Measurements from ENCODE around the gene LMNTD2.

The LMNTD2 gene

DNA sequence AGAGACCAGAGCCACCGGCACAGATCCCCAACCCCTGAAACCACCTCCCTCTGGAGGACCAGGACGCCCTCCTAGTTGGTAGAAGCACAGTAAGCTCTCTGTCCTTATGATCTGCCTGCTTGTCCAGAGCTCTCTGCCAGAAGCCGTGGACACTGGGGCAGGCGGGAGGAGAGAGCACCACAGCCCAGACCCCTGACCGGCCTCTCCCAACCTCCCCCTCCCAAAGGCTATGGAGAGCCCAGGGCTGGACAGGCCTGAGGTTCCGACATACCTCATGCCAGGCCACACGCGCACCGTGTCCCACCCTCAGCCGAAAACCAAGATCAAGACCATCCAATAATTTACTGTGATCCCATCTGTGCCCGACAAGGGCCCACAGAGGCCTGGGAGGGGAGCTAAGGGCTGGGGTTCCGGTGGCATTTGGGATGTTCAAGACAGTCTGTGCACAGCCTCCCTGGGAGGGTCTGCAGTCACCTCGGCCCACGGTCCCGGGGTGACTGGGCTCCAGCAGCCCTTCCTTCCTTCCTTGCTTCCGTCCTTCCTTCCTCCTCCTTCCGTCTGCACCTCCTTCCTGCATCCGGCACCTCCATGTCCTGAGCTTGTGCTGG lies 28.5 kb downstream of the LMNTD2 start:
- POLR2A ChIA-PET, result interaction anchor here (1.1 kb wide), 1 partner anchor 25 kb away, joined by 4 read pairs; the partner anchor contains the start of gene RNH1
- CTCF ChIA-PET, result no interaction called here
- DNase-seq (ENCODE audit: extremely low spot score), result no peak
- TF ChIP-seq LEF1 (IDR thresholded peaks at IDR 0.05; ENCODE audit: borderline replicate concordance) (no peak), FOXM1 (IDR thresholded peaks at IDR 0.05; ENCODE audit: borderline replicate concordance) (no peak), FOXK2 (IDR thresholded peaks at IDR 0.05) (no peak), HDGF (IDR thresholded peaks at IDR 0.05; ENCODE audit: borderline replicate concordance) (no peak), ARNT (IDR thresholded peaks at IDR 0.05) (no peak), NFRKB (IDR thresholded peaks at IDR 0.05) (no peak), SUZ12 (IDR thresholded peaks at IDR 0.05) (no peak), L3MBTL2 (conservative IDR thresholded peaks at IDR 0.05) (no peak), ZNF384 (IDR thresholded peaks at IDR 0.05) (no peak), FOXA1 (IDR thresholded peaks at IDR 0.05) (no peak), TARDBP (IDR thresholded peaks at IDR 0.05) (no peak), ELF4 (IDR thresholded peaks at IDR 0.05) (no peak)
- TF ChIP-seq, protein P1, sequence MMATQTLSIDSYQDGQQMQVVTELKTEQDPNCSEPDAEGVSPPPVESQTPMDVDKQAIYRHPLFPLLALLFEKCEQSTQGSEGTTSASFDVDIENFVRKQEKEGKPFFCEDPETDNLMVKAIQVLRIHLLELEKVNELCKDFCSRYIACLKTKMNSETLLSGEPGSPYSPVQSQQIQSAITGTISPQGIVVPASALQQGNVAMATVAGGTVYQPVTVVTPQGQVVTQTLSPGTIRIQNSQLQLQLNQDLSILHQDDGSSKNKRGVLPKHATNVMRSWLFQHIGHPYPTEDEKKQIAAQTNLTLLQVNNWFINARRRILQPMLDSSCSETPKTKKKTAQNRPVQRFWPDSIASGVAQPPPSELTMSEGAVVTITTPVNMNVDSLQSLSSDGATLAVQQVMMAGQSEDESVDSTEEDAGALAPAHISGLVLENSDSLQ (IDR thresholded peaks at IDR 0.05), result no peak

DNA sequence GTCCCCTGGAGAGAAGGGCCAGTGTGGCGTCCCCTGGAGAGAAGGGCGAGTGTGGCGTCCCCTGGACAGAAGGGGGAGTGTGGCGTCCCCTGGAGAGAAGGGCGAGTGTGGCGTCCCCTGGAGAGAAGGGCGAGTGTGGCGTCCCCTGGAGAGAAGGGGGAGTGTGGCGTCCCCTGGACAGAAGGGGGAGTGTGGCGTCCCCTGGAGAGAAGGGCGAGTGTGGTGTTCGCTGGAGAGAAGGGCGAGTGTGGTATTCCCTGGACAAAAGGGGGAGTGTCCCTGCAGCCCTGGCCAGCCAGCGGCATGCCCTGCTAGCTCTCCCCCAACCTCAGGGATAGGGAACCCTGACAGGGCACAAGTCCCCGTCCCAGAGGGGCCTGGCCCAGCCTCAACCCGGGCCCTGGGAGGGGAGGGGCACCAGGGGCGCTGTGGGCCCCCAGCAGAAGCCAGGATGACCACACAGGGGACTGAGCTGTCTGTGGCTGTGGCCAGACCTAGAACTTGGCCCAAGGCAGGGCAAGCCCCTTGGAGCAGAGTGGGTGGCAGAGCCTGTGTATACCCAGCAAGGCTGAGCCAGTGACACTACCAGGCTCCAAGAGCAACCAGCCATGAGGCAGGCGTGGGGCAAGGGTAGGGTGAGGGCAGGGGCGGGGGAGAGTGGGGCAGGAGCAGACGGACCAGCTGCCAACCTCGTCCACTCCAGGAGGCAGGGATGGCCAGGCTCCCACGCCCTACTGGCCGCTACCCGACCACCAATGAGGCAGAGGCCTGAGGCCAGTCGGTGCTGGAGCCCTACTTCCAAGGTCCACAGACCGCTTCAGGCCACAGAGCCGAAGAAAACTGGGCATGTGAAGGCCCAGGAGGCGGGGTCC lies 29.3 kb downstream of the LMNTD2 start:
- DNase-seq (ENCODE audit: extremely low spot score), result no peak
- ChIA-PET CTCF (no interaction called here), POLR2A (no interaction called here)
- TF ChIP-seq SUZ12 (IDR thresholded peaks at IDR 0.05), result no peak
- no peak for TF ChIP-seq TARDBP (IDR thresholded peaks at IDR 0.05)

DNA sequence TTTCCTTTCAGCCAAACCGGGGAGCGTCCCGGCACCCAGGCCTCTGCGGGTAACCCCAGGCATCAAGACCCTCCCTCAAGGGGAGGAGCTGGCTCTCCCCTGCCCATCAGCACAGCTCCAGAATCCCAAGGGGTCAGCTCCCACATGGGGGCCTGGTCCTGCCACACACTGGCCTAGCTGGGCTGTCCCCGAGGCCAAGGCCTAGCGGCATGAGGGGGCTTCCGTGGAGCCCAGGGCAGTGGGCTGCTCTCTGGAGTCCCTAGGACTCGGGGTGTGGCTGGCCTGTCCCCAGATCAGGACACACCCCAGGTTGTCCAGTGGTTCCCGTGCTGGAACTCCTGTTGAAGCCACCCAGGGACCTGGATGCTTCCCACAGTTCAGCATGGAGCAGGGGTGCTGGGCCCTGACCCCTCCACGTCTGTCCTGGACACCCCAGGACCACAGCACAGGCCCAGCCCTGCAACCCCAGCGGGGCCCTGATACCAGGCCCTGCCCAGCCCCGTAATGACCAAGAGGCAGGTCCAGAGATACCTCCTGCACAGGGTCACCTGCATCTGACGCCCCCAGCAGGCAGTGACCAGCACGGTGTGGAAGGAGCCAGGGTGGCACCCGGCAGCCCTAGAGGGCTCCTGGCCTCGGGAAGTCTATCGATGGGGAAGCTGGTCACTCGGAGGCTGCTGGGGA lies 30.7 kb downstream of the LMNTD2 start:
- DNase-seq (ENCODE audit: extremely low spot score), result no peak
- TF ChIP-seq, protein P1 (IDR thresholded peaks at IDR 0.05), result no peak
- TF ChIP-seq BHLHE40 (IDR thresholded peaks at IDR 0.05; ENCODE audit: borderline replicate concordance) (no peak), SP1 (IDR thresholded peaks at IDR 0.05) (no peak), FOXA1 (IDR thresholded peaks at IDR 0.05) (no peak), CTBP1 (IDR thresholded peaks at IDR 0.05; ENCODE audit: borderline replicate concordance) (no peak), L3MBTL2 (conservative IDR thresholded peaks at IDR 0.05) (no peak), TARDBP (IDR thresholded peaks at IDR 0.05) (no peak), NFRKB (IDR thresholded peaks at IDR 0.05) (no peak), SUZ12 (IDR thresholded peaks at IDR 0.05) (no peak), FOXK2 (IDR thresholded peaks at IDR 0.05) (no peak), HDGF (IDR thresholded peaks at IDR 0.05; ENCODE audit: borderline replicate concordance) (no peak), FOXM1 (IDR thresholded peaks at IDR 0.05; ENCODE audit: borderline replicate concordance) (no peak), ARNT (IDR thresholded peaks at IDR 0.05) (no peak), ZNF384 (IDR thresholded peaks at IDR 0.05) (no peak), ELF4 (IDR thresholded peaks at IDR 0.05) (no peak), LEF1 (IDR thresholded peaks at IDR 0.05; ENCODE audit: borderline replicate concordance) (no peak)
- ChIA-PET POLR2A (no interaction called here), CTCF (no interaction called here)

DNA sequence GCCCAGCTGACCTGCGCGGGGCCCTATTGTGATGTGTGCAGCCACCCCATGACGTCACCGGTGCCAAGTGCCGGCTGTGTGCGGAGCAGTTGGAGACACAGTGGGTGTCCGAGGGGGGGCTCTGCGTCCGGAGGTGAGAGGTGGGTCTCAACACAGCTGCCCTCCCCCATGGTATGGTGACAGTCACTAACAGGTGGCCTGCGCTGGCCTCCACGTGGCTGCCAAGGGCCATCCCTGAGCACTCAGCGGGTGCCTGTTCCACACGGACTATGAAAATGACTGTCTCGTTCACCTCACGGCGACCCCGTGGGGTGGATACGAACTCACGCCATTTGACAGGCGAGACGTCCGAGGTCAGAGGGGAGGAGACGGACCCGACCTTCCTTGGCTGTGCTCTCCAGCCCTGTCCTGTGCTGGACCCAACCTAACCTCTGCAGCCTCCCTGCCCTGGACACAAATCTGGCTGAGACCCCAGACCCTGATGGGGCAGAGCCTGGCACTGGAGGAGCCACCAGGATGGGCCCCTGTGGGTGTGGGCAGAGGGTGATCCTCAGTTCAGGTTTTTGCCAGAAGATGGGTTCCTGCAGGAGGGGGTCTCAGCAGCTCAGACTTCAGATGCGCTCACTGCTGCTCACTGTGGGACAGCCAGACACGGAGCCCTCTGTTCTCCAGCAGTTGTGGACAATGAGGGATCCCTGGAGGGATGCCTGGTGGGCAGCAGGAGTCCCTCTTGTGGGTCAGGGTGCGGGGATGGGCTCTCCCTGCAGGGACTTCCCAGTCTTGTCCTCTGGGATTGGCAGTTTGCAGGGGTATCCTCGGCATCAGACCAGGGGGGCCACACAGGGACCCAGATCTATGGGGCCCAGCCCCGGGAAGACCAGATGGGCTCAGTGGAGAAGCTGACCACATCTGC lies 31.5 kb downstream of the LMNTD2 start:
- ChIA-PET CTCF (no interaction called here), POLR2A (no interaction called here)
- no peak for DNase-seq (ENCODE audit: extremely low spot score)
- TF ChIP-seq FOXM1 (IDR thresholded peaks at IDR 0.05; ENCODE audit: borderline replicate concordance), result no peak
- TF ChIP-seq FOXK2 (IDR thresholded peaks at IDR 0.05), result no peak
- no peak for TF ChIP-seq SUZ12 (IDR thresholded peaks at IDR 0.05)
- no peak for TF ChIP-seq ZNF384 (IDR thresholded peaks at IDR 0.05)
- TF ChIP-seq, protein P1 (IDR thresholded peaks at IDR 0.05), result no peak
- no peak for TF ChIP-seq SP1 (IDR thresholded peaks at IDR 0.05)
- TF ChIP-seq NFRKB (IDR thresholded peaks at IDR 0.05), result no peak
- TF ChIP-seq BHLHE40 (IDR thresholded peaks at IDR 0.05; ENCODE audit: borderline replicate concordance), result no peak
- TF ChIP-seq FOXA1 (IDR thresholded peaks at IDR 0.05), result no peak
- TF ChIP-seq HDGF (IDR thresholded peaks at IDR 0.05; ENCODE audit: borderline replicate concordance), result no peak
- no peak for TF ChIP-seq TARDBP (IDR thresholded peaks at IDR 0.05)
- no peak for TF ChIP-seq L3MBTL2 (conservative IDR thresholded peaks at IDR 0.05)
- TF ChIP-seq ARNT (IDR thresholded peaks at IDR 0.05), result no peak
- TF ChIP-seq LEF1 (IDR thresholded peaks at IDR 0.05; ENCODE audit: borderline replicate concordance), result no peak
- no peak for TF ChIP-seq CTBP1 (IDR thresholded peaks at IDR 0.05; ENCODE audit: borderline replicate concordance)
- TF ChIP-seq ELF4 (IDR thresholded peaks at IDR 0.05), result no peak
